MCF 10A (cell line): ENCODE data around the gene ATG2B. TPM values are rescaled to one million over a fixed set of nuclear protein-coding genes. Genes with fewer than 3 reads are reported as not detected.

ENCODE experiments used
- BruUV-seq: library from RNA; stranded (reverse); fragments of 400-500 nt; replicated peaks from 2 replicates; lab custom pipeline; 2021; lab: Mats Ljungman, UMichigan
- CTCF ChIA-PET: fragments of 300-600 bp; sonication (Branson Sonifier 250); formaldehyde crosslinking; extraction: SDS; loops from one replicate; lab custom pipeline; 2021; ENCODE audit warnings: antibody characterized with exemption, inconsistent platforms; lab: Yijun Ruan, JAX
- POLR2A ChIA-PET: fragments of 300-600, 350-650 bp; sonication (Branson Sonifier 250); formaldehyde crosslinking; extraction: SDS; loops from one replicate; lab custom pipeline; 2020; ENCODE audit warnings: antibody characterized with exemption, inconsistent platforms; lab: Yijun Ruan, JAX
- DNase-seq: peaks from one replicate; pipeline ENCODE4 v3.0.0-alpha.2; 2018; ENCODE audit not compliant: unreplicated experiment
- H3K27ac Mint-ChIP-seq: one replicate; pipeline ENCODE4 v1.8.0; 2022; ENCODE audit warnings: mild to moderate bottlenecking, low read depth, mixed read lengths; ENCODE audit not compliant: unreplicated experiment
- H3K27me3 Mint-ChIP-seq: one replicate; pipeline ENCODE4 v1.8.0; 2022; ENCODE audit warnings: mixed read lengths; ENCODE audit not compliant: insufficient read depth, unreplicated experiment
- H3K36me3 Mint-ChIP-seq: one replicate; pipeline ENCODE4 v1.8.0; 2022; ENCODE audit warnings: mild to moderate bottlenecking, moderate library complexity, mixed read lengths; ENCODE audit not compliant: insufficient read depth, unreplicated experiment
- H3K4me1 Mint-ChIP-seq: one replicate; pipeline ENCODE4 v1.8.0; 2022; ENCODE audit warnings: mixed read lengths; ENCODE audit not compliant: insufficient read depth, unreplicated experiment
- H3K4me3 Mint-ChIP-seq: one replicate; pipeline ENCODE4 v1.8.0; 2022; ENCODE audit warnings: mild to moderate bottlenecking, moderate library complexity, mixed read lengths; ENCODE audit not compliant: unreplicated experiment
- H3K9me3 Mint-ChIP-seq: one replicate; pipeline ENCODE4 v1.8.0; 2022; ENCODE audit warnings: mixed read lengths; ENCODE audit not compliant: unreplicated experiment
- intact Hi-C: fragments of 100-400 bp; cut with micrococcal nuclease; formaldehyde crosslinking; loops from 2 replicates; pipeline ENCODE4 v1.14.1; 2022
- total RNA-seq: library from RNA; stranded (reverse); gene quantifications from 2 replicates; pipeline ENCODE4 v1.2.3, GENCODE V29; 2022
- TF ChIP-seq, protein P1 (sequence below): fragments of 200-600 bp; IDR thresholded peaks from one replicate; pipeline ENCODE4 v1.8.0; 2022; ENCODE audit warnings: antibody characterized with exemption, mild to moderate bottlenecking; ENCODE audit not compliant: unreplicated experiment

The ATG2B gene
- total RNA-seq, 1 experiment from 2014 or later: 20.5 TPM

DNA sequence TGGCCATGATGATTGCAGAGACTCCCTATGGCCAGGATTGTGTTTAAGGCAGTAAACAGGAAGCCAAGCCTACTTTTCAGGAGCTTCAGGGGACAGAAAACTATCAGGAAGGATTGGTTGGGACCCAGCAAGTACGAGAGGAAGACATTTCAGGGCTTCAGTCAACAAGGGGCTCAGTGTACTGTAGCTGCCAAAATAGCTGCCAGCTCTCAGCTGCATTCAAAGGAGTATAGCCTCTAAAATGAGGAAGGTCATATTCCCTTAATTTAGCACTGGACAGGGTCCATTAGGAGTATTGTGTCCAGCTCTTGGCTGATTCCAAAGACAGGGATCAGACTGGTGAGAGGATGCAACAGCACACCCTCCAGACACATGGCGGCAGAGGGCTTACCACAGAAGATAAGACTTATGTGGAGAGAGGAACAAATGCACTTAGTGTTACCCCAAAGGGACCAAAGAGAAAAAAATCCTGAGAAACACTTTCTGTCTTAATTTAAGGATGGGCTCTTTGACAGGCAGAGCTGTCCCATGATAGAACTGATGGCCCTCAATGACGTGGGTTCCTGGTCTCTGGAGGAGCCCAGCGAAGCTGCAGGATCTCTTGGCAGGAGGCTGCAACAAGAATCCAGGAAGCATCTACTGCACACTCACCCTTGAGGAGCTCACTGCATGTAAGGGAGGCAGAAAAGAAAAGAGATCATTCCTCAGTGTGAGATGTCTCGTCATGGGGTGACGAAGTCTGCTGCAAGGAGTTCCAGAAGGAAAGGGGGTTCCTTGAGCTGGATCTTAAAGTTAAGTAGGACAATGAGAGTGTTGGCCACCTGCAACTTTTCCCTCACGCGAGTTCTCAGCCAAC, 92.3 kb downstream of the ATG2B start:
- H3K4me3 Mint-ChIP-seq: no peak overlapping the region
- no peaks in the 10 kb centered on the region for H3K27me3 Mint-ChIP-seq
- POLR2A ChIA-PET: interaction anchor here (0.6 to 1.2 kb wide), 7 partner anchors 13 to 265 kb away, joined by 3 to 5 read pairs (median 3); partner anchors contain the start of gene BDKRB1
- BruUV-seq: no TSS peak
- intact Hi-C loops: loop anchor here (1.0 to 10.0 kb wide), 2 partner anchors 170 to 706 kb away; no protein-coding TSS in a partner anchor
- H3K9me3 Mint-ChIP-seq: no peaks in the 10 kb centered on the region
- DNase-seq: peak; percentile 17
- peaks cover 44% of the 10 kb centered on the region for H3K4me1 Mint-ChIP-seq
- no peaks in the 10 kb centered on the region for H3K36me3 Mint-ChIP-seq
- TF ChIP-seq, protein P1, sequence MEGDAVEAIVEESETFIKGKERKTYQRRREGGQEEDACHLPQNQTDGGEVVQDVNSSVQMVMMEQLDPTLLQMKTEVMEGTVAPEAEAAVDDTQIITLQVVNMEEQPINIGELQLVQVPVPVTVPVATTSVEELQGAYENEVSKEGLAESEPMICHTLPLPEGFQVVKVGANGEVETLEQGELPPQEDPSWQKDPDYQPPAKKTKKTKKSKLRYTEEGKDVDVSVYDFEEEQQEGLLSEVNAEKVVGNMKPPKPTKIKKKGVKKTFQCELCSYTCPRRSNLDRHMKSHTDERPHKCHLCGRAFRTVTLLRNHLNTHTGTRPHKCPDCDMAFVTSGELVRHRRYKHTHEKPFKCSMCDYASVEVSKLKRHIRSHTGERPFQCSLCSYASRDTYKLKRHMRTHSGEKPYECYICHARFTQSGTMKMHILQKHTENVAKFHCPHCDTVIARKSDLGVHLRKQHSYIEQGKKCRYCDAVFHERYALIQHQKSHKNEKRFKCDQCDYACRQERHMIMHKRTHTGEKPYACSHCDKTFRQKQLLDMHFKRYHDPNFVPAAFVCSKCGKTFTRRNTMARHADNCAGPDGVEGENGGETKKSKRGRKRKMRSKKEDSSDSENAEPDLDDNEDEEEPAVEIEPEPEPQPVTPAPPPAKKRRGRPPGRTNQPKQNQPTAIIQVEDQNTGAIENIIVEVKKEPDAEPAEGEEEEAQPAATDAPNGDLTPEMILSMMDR: no peak
- CTCF ChIA-PET: interaction anchor here (0.6 to 10.2 kb wide), 8 partner anchors 15 to 730 kb away, joined by 3 to 298 read pairs (median 3); partner anchors contain the start of gene BDKRB1
- no peak overlapping the region for H3K27ac Mint-ChIP-seq

DNA sequence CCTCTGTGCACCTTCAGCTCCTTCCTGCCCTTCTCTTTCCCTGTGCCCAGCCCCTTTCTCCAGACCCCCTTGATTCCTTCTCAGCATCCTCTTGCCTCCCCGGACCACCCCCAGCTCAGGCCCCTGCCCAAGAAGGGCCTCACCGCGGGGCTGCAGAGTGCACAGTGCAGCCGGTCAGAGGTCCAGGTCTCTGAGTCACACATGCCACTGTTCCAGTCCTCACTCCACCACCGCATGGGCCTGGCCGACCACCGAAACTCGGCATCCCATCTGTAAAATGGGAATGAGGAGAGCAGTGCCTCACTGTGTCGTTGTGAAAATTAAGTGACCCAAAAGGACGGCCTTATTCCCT, 93.8 kb downstream of the ATG2B start:
- Mint-ChIP-seq H3K9me3 (no peaks in the 10 kb centered on the region), H3K27ac (peak overlapping the region; percentile 78), H3K36me3 (no peaks in the 10 kb centered on the region), H3K4me1 (peaks cover 45% of the 10 kb centered on the region), H3K4me3 (peak overlapping the region; percentile 43), H3K27me3 (no peaks in the 10 kb centered on the region)
- no TSS peak for BruUV-seq
- ChIA-PET POLR2A (interaction anchor here (0.6 to 2.5 kb wide), 3 partner anchors 14 to 91 kb away, joined by 3 to 21 read pairs (median 4); partner anchors contain the start of gene BDKRB1), CTCF (interaction anchor here (0.7 kb wide), 1 partner anchor 112 kb away, joined by 3 read pairs; no protein-coding TSS in a partner anchor)
- DNase-seq: no peak
- TF ChIP-seq, protein P1: no peak
- intact Hi-C loops: loop anchor here (1.0 to 2.0 kb wide), 2 partner anchors 65 to 165 kb away; partner anchors contain the start of gene BDKRB2

GRCh38 chr14:96268431-96269358, 94.4 kb downstream of the ATG2B start:
- H3K36me3 Mint-ChIP-seq: no peaks in the 10 kb centered on the region
- ChIA-PET POLR2A (interaction anchor here (0.6 to 2.5 kb wide), 9 partner anchors 10 to 163 kb away, joined by 3 to 21 read pairs (median 4); partner anchors contain the start of gene BDKRB1), CTCF (interaction anchor here (0.6 to 0.7 kb wide), 2 partner anchors 111 to 166 kb away, joined by 3 to 4 read pairs; no protein-coding TSS in a partner anchor)
- H3K27ac Mint-ChIP-seq: peak overlapping the region; percentile 78
- DNase-seq: peak; percentile 98
- H3K4me3 Mint-ChIP-seq: peak overlapping the region; percentile 43
- no TSS peak for BruUV-seq
- H3K4me1 Mint-ChIP-seq: peaks cover 45% of the 10 kb centered on the region
- no peaks in the 10 kb centered on the region for H3K27me3 Mint-ChIP-seq
- intact Hi-C loops: loop anchor here (1.0 to 2.0 kb wide), 2 partner anchors 64 to 164 kb away; partner anchors contain the start of gene BDKRB2
- H3K9me3 Mint-ChIP-seq: no peaks in the 10 kb centered on the region
- TF ChIP-seq, protein P1: no peak
